Right renal pelvis (tissue), 4 donors: ENCODE measurements around the gene VOPP1. TPM values are rescaled to one million over a fixed set of nuclear protein-coding genes. Genes with fewer than 3 reads are reported as not detected.
"Not testable (repeated sequence)": the region's sequence is repeated elsewhere in the genome, so short reads cannot be mapped to it uniquely, and the experiment has no call there.

Source experiments
- DNase-seq, 4 donors: peaks; one replicate each; pipeline ENCODE4 v3.0.0-alpha.2; 2013; ENCODE audit warnings: low read depth in 4 of 4, low spot score in 3 of 4, missing footprints in 1 of 4
- polyA plus RNA-seq, 4 donors: library from polyadenylated mRNA; unstranded; fragments of 120-200 nt; gene quantifications; one replicate each; pipeline ENCODE4 v1.2.1, GENCODE V29; 2013; ENCODE audit not compliant: insufficient read length in 4 of 4

VOPP1 gene
- polyA plus RNA-seq, 4 donors, result 63.2 to 67.8 (median 64.0) TPM

- DNase-seq, result no peak
These were observed 97.1 kb downstream of the VOPP1 start for GRCh38 chr7:55474944-55475854.

GRCh38 chr7:55473932-55474331, 98.4 kb downstream of the VOPP1 start:
- DNase-seq, result no peak

GRCh38 chr7:55472928-55473725, 99.2 kb downstream of the VOPP1 start:
- DNase-seq, result no peak

GRCh38 chr7:55472406-55472805, 99.9 kb downstream of the VOPP1 start:
- DNase-seq, result not testable (repeated sequence)

- not testable (repeated sequence) for DNase-seq
These were observed 100.7 kb downstream of the VOPP1 start for GRCh38 chr7:55471594-55471993.

GRCh38 chr7:55470261-55470660, 102.0 kb downstream of the VOPP1 start:
- no peak for DNase-seq

GRCh38 chr7:55469721-55470120, 102.6 kb downstream of the VOPP1 start:
- no peak for DNase-seq

- DNase-seq, result no peak
These were observed 103.0 kb downstream of the VOPP1 start for GRCh38 chr7:55469271-55469681.

GRCh38 chr7:55468495-55468894, 103.8 kb downstream of the VOPP1 start:
- DNase-seq, result no peak

- no peak for DNase-seq
These were observed 105.2 kb downstream of the VOPP1 start for GRCh38 chr7:55467047-55467593.

GRCh38 chr7:55465691-55466090, 106.6 kb downstream of the VOPP1 start:
- DNase-seq, result no peak

- DNase-seq, result no peak
These were observed 107.9 kb downstream of the VOPP1 start for GRCh38 chr7:55464422-55464821.

GRCh38 chr7:55463686-55464262, 108.5 kb downstream of the VOPP1 start:
- DNase-seq, result no peak

GRCh38 chr7:55458351-55458750, 114.0 kb downstream of the VOPP1 start:
- no peak for DNase-seq

- no peak for DNase-seq
These were observed 114.5 kb downstream of the VOPP1 start for GRCh38 chr7:55457801-55458200.

- no peak for DNase-seq
These were observed 119.3 kb downstream of the VOPP1 start for GRCh38 chr7:55452971-55453370.

GRCh38 chr7:55449992-55450535, 122.2 kb downstream of the VOPP1 start:
- DNase-seq, result no peak

- no peak for DNase-seq
These were observed 122.9 kb downstream of the VOPP1 start for GRCh38 chr7:55449205-55449991.

GRCh38 chr7:55448526-55448925, 123.8 kb downstream of the VOPP1 start:
- DNase-seq, result no peak

- no peak for DNase-seq
These were observed 127.5 kb downstream of the VOPP1 start for GRCh38 chr7:55444786-55445185.
